T-cell (primary cell): ENCODE results near the gene SYNE2. TPM values are rescaled to one million over a fixed set of nuclear protein-coding genes. Genes with fewer than 3 reads are reported as not detected.
A peak's percentile ranks its signal among the peaks of the same experiment; 100 is the strongest.

Experiments used
- ATAC-seq, 4 experiments: fragments of 200-7000 bp in 3 of 4; fragments of 150-1000 bp in 1 of 4; cut with Tn5 transposase; replicated peaks in 1 of 4; 1 replicate in 3 of 4; 2 replicates in 1 of 4; pipeline ENCODE4 v1.10.0; 2021; ENCODE audit warnings: moderate library complexity in 3 of 4, mild to moderate bottlenecking in 2 of 4, moderate number of reproducible peaks in 1 of 4
- CTCF ChIA-PET, 2 donors: fragments of 300-600 bp; sonication (Branson Sonifier 250); formaldehyde crosslinking; loops; one replicate each; lab custom pipeline; 2022; ENCODE audit warnings: antibody characterized with exemption in 2 of 2; lab: Charles Lee
- POLR2A ChIA-PET, 2 donors: fragments of 300-600 bp; sonication (Branson Sonifier 250); formaldehyde crosslinking; loops; one replicate each; lab custom pipeline; 2022; ENCODE audit warnings: antibody characterized with exemption in 2 of 2; lab: Charles Lee
- DNase-seq, 35 experiments: peaks; one replicate each; pipeline versions ENCODE4 v3.0.0 to v3.0.0-alpha.2; 2013 to 2023
- H3K27ac ChIP-seq: one replicate; pipeline ENCODE4 v1.5.1; 2013; ENCODE audit warnings: low read length
- H3K27me3 ChIP-seq, 2 experiments: replicated peaks in 1 of 2; 1 replicate in 1 of 2; 2 replicates in 1 of 2; pipeline versions ENCODE4 v1.6.1 to v1.7.0; 2013; ENCODE audit warnings: low read length in 1 of 2, mixed read lengths in 1 of 2; ENCODE audit not compliant: control insufficient read depth in 2 of 2, insufficient read depth in 2 of 2; ENCODE audit errors: extremely low read depth in 1 of 2
- H3K36me3 ChIP-seq, 2 donors: 1 replicate in 1 of 2; 2 replicates in 1 of 2; pipeline versions ENCODE4 v1.6.1 to v1.7.0; 2013; ENCODE audit warnings: low read length in 1 of 2; ENCODE audit not compliant: control insufficient read depth in 2 of 2, insufficient read depth in 1 of 2; ENCODE audit errors: extremely low read depth in 1 of 2
- H3K4me1 ChIP-seq, 2 experiments: 1 replicate in 1 of 2; 2 replicates in 1 of 2; pipeline versions ENCODE4 v1.6.1 to v1.7.0; 2013; ENCODE audit warnings: low read length in 2 of 2, mixed read lengths in 1 of 2; ENCODE audit not compliant: insufficient read depth in 2 of 2, control insufficient read depth in 1 of 2; ENCODE audit errors: extremely low read depth in 1 of 2
- H3K4me3 ChIP-seq, 2 donors: 1 replicate in 1 of 2; 2 replicates in 1 of 2; pipeline versions ENCODE4 v1.5.1 to v1.7.0; 2013; ENCODE audit warnings: mild to moderate bottlenecking in 2 of 2, low read length in 1 of 2, moderate library complexity in 1 of 2; ENCODE audit not compliant: control insufficient read depth in 1 of 2; ENCODE audit errors: extremely low read depth in 1 of 2
- H3K9me3 ChIP-seq: 2 replicates; pipeline ENCODE4 v1.7.0; 2013
- H3K27ac Mint-ChIP-seq, 2 donors: one replicate each; pipeline ENCODE4 v1.8.0; 2020 to 2021; ENCODE audit warnings: mild to moderate bottlenecking in 2 of 2, mixed read lengths in 2 of 2
- H3K27me3 Mint-ChIP-seq, 2 donors: one replicate each; pipeline ENCODE4 v1.8.0; 2021 to 2022; ENCODE audit warnings: mixed read lengths in 2 of 2
- H3K36me3 Mint-ChIP-seq: one replicate; pipeline ENCODE4 v1.8.0; 2021; ENCODE audit warnings: mixed read lengths
- H3K4me1 Mint-ChIP-seq, 3 donors: one replicate each; pipeline ENCODE4 v1.8.0; 2020 to 2022; ENCODE audit warnings: mixed read lengths in 3 of 3, mild to moderate bottlenecking in 1 of 3
- H3K4me3 Mint-ChIP-seq, 3 donors: one replicate each; pipeline ENCODE4 v1.8.0; 2020 to 2022; ENCODE audit warnings: mild to moderate bottlenecking in 3 of 3, mixed read lengths in 3 of 3, moderate library complexity in 3 of 3
- H3K9me3 Mint-ChIP-seq, 3 donors: one replicate each; pipeline ENCODE4 v1.8.0; 2020 to 2022; ENCODE audit warnings: mixed read lengths in 3 of 3
- WGBS: methylation state at CpG from one replicate; pipeline ENCODE4 v1.1.5; 2013; ENCODE audit warnings: missing lambda C conversion rate; ENCODE audit not compliant: insufficient coverage; 5-methylcytosine and 5-hydroxymethylcytosine counted together
- total RNA-seq, 35 experiments: library from RNA in 6 of 35; stranded (reverse) in 6 of 35; fragments of 120-200 nt in 1 of 35; gene quantifications; one replicate each; pipeline versions ENCODE4 v1.2.1 to v1.2.4 and lab custom pipeline; 2013 to 2026

SYNE2 gene
- total RNA-seq, 5 donors from 2014 or later (not counting 1 experiment from before 2014, with no cell fraction given): 150 to 321 (median 229) TPM

DNA sequence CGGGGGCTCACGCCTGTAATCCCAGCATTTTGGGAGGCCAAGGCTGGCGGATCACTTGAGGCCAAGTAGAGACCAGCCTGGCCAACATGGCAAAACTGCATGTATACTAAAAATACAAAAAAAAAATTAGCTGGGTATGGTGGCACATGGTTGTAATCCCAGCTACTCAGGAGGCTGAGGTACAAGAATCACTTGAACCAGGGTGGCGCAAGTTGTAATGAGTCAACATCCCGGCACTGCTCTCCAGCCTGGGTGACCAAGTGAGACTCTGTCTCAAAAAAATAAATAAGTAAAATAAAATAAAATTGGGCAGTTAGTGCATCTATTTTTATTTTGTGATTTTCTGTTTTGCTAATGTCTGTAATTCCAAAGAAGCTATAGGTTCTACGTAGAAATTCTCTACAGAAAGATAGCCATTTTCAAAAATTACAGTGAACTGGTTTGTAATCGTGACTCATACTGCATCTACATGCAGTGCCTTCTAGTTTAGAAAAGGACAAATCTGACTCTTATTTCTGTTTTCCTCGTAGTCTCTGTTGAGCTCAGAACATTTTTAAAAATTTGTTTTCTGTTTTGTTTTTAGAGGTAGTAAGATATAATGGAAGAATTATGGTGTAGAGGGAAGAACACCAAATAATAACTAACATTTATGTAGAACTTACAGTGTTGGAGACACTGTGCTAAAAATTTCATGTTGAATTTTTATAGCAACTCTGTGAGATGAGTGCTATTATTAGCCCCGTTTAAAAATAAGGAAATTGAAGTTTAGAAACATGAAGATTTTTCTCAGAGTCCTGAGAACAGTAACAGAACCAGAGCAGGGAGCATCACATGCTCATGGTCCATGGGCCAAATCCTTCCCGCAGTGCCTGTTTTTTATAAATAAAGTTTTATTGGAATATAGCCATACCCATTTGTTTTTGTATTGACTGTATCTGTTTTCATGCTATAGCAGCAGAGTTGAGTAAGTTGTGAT lies 201.2 kb downstream of the SYNE2 start:
- H3K36me3 ChIP-seq: peaks cover 0 to 37% of the 10 kb centered on the region in 2 donors
- DNase-seq (no peak), ATAC-seq (no peak)

DNA sequence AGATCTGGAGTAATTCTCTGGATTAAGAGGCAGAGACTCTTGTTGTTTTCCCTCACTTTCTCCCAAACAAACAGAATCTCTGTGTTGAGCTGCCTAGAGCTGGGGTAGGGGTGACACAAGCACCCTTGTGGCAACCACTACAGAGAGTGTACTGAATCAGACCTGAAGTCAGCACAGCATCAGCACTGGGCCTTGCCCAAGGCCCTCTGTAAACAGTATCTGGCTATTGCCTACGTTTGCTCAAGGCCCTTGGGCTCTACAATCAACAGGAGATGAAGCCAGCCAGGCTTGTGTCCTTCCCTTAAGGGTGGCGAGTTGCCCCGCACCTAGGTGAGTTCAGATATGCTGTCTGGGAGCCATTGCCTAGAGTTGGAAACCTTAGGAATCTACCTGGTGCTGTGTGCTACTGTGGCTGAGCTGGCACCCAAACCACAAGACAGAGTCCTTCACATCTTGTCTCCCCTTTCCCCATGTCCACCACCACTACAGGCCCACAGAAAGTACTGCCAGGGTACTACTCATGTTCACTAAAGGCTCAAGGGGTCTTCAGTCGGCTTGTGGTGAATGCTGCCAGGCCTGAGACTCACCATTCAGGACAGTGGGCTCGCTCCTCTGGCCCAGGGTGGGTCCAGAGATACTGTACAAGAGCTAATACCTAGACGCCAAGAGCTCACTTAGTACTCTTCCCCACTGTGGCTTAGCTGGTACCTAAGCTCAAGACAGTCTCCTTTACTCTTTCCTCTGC lies 206.8 kb downstream of the SYNE2 start:
- ChIA-PET POLR2A (no interaction called here), CTCF (no interaction called here)
- no peak for ATAC-seq
- Mint-ChIP-seq H3K36me3 (peaks cover 57% of the 10 kb centered on the region), H3K27ac (no peak overlapping the region), H3K27me3 (no peaks in the 10 kb centered on the region), H3K9me3 (no peaks in the 10 kb centered on the region), H3K4me3 (no peak overlapping the region), H3K4me1 (peaks cover 4 to 7% (median 5%) of the 10 kb centered on the region in 3 donors)
- no peak overlapping the region for H3K27ac ChIP-seq
- WGBS: 90% methylated on average over 6 of the region's 6 CpGs
- H3K27me3 ChIP-seq: no peaks in the 10 kb centered on the region
- H3K4me1 ChIP-seq: no peaks in the 10 kb centered on the region
- H3K36me3 ChIP-seq: peaks cover 0 to 44% of the 10 kb centered on the region in 2 donors
- H3K9me3 ChIP-seq: no peaks in the 10 kb centered on the region
- no peak overlapping the region for H3K4me3 ChIP-seq
- no peak for DNase-seq

More for the DNA sequence above, 201.2 kb downstream of the SYNE2 start:
- CTCF ChIA-PET: interaction anchor here in 1 of 2 donors (0.6 kb wide), 1 partner anchor 152 kb away, joined by 3 read pairs; no protein-coding TSS in a partner anchor
- Histone ChIP-seq H3K9me3 (no peaks in the 10 kb centered on the region), H3K27ac (no peak overlapping the region), H3K4me1 (no peaks in the 10 kb centered on the region), H3K27me3 (no peaks in the 10 kb centered on the region), H3K4me3 (no peak overlapping the region)
- POLR2A ChIA-PET: interaction anchor here in 1 of 2 donors (0.6 kb wide), 1 partner anchor 82 kb away, joined by 3 read pairs; no protein-coding TSS in a partner anchor
- Mint-ChIP-seq H3K27me3 (no peaks in the 10 kb centered on the region), H3K4me1 (peaks cover 0 to 7% (median 3%) of the 10 kb centered on the region in 3 donors), H3K36me3 (peaks cover 59% of the 10 kb centered on the region), H3K27ac (no peak overlapping the region), H3K4me3 (no peak overlapping the region), H3K9me3 (no peaks in the 10 kb centered on the region)
- WGBS: 81% methylated on average over 2 of the region's 10 CpGs

DNA sequence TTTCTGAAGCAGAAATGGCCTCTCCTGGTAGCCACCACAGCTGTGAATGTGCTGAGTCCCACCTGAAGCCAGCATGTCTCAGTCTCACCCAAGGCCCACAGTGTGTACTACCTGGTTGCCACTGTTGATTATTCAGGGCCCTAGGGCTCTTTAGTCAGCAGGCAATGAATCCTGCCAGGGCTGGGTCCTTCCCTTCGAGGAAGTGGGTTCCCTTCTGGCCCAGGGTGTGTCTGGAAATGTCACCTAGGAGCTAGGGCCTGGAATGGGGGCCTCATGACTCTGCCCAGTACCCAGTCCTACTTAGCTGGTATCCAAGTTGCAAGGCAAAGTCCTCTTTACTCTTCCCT lies 207.4 kb downstream of the SYNE2 start:
- DNase-seq: no peak
- Histone ChIP-seq H3K9me3 (no peaks in the 10 kb centered on the region), H3K4me1 (no peaks in the 10 kb centered on the region), H3K4me3 (no peak overlapping the region), H3K36me3 (peaks cover 0 to 46% of the 10 kb centered on the region in 2 donors), H3K27ac (no peak overlapping the region), H3K27me3 (no peaks in the 10 kb centered on the region)
- ChIA-PET CTCF (interaction anchor here in 1 of 2 donors (0.5 kb wide), 1 partner anchor 40 kb away, joined by 6 read pairs; no protein-coding TSS in a partner anchor), POLR2A (no interaction called here)
- H3K4me3 Mint-ChIP-seq: no peak overlapping the region
- H3K36me3 Mint-ChIP-seq: peaks cover 52% of the 10 kb centered on the region
- H3K27me3 Mint-ChIP-seq: no peaks in the 10 kb centered on the region
- H3K27ac Mint-ChIP-seq: no peak overlapping the region
- peaks cover 4 to 7% (median 5%) of the 10 kb centered on the region in 3 donors for H3K4me1 Mint-ChIP-seq
- WGBS: 80% methylated on average over 1 of the region's 1 CpG
- H3K9me3 Mint-ChIP-seq: no peaks in the 10 kb centered on the region
- no peak for ATAC-seq

DNA sequence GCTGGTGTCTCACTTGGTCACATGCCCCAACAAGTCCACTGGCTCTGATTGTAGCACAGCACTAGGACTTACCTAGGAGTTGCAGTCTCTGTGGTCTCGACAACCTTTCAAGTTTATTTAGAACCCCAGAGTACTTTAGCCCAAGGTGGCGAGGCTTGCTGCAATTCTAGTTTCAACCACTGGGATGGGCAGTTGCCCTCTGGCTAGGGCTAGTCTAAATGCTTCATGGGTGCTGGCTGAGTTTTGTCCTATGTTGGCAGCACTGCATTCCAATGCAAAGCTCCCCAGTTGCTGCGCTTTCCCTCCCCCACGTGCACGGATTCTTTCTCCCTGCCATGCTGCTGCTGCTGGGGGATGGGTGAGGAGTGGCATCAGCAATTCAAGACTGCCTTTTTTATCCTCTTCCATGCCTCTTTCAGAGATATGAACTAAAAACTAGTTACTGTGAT lies 207.9 kb downstream of the SYNE2 start:
- Histone ChIP-seq H3K36me3 (peaks cover 0 to 51% of the 10 kb centered on the region in 2 donors), H3K9me3 (no peaks in the 10 kb centered on the region), H3K4me3 (no peak overlapping the region), H3K4me1 (no peaks in the 10 kb centered on the region), H3K27me3 (no peaks in the 10 kb centered on the region), H3K27ac (no peak overlapping the region)
- CTCF ChIA-PET: interaction anchor here in 1 of 2 donors (0.5 kb wide), 1 partner anchor 40 kb away, joined by 6 read pairs; no protein-coding TSS in a partner anchor
- DNase-seq: peak in 1 of 35 experiments; percentile 14
- Mint-ChIP-seq H3K9me3 (no peaks in the 10 kb centered on the region), H3K36me3 (peaks cover 55% of the 10 kb centered on the region), H3K4me1 (peaks cover 4 to 7% (median 5%) of the 10 kb centered on the region in 3 donors), H3K27ac (no peak overlapping the region), H3K27me3 (no peaks in the 10 kb centered on the region), H3K4me3 (no peak overlapping the region)
- ATAC-seq: no peak
- WGBS: 100% methylated on average over 2 of the region's 5 CpGs
- POLR2A ChIA-PET: no interaction called here

- Histone ChIP-seq H3K36me3 (peaks cover 0 to 47% of the 10 kb centered on the region in 2 donors), H3K9me3 (no peaks in the 10 kb centered on the region), H3K4me1 (no peaks in the 10 kb centered on the region), H3K4me3 (no peak overlapping the region), H3K27ac (no peak overlapping the region), H3K27me3 (no peaks in the 10 kb centered on the region)
- CTCF ChIA-PET: no interaction called here
- H3K27me3 Mint-ChIP-seq: no peaks in the 10 kb centered on the region
- peaks cover 4 to 5% (median 4%) of the 10 kb centered on the region in 3 donors for H3K4me1 Mint-ChIP-seq
- no peak for ATAC-seq
- no peaks in the 10 kb centered on the region for H3K9me3 Mint-ChIP-seq
- no peak overlapping the region for H3K27ac Mint-ChIP-seq
- peaks cover 52% of the 10 kb centered on the region for H3K36me3 Mint-ChIP-seq
- DNase-seq: no peak
- H3K4me3 Mint-ChIP-seq: no peak overlapping the region
- POLR2A ChIA-PET: no interaction called here
- no CpG with 5 or more reads among the region's 1 CpG for WGBS
These were observed 208.3 kb downstream of the SYNE2 start for GRCh38 chr14:64061115-64061514.

DNA sequence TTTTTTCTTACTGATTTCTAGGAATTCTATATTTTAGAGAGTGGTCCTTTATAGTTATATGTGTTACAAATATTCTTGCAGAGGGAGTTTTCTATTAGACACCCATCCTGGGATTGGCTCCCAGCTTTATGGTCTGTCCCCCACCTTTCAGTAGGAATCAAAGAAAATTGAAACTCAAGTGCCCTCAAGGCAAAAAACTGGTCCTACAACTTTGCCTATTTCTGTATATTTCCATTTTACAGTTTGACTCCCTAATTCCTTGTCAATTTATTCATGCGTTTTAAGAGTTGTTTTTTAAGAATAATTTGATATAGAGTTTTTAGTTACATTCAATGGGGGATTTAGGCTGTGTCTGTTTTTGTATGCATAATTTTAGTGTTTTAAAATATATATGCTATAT lies 208.9 kb downstream of the SYNE2 start:
- no peak overlapping the region for H3K27ac Mint-ChIP-seq
- H3K4me3 ChIP-seq: no peak overlapping the region
- peaks cover 0 to 50% of the 10 kb centered on the region in 2 donors for H3K36me3 ChIP-seq
- no peak overlapping the region for H3K27ac ChIP-seq
- no peaks in the 10 kb centered on the region for H3K9me3 ChIP-seq
- no peaks in the 10 kb centered on the region for H3K27me3 ChIP-seq
- H3K4me1 Mint-ChIP-seq: peaks cover 4 to 5% (median 4%) of the 10 kb centered on the region in 3 donors
- WGBS: no CpG with 5 or more reads among the region's 1 CpG
- H3K27me3 Mint-ChIP-seq: no peaks in the 10 kb centered on the region
- H3K36me3 Mint-ChIP-seq: peaks cover 55% of the 10 kb centered on the region
- CTCF ChIA-PET: no interaction called here
- H3K4me3 Mint-ChIP-seq: no peak overlapping the region
- no peak for ATAC-seq
- H3K4me1 ChIP-seq: no peaks in the 10 kb centered on the region
- POLR2A ChIA-PET: no interaction called here
- DNase-seq: no peak
- no peaks in the 10 kb centered on the region for H3K9me3 Mint-ChIP-seq
